Panc1 (cell line): ENCODE results near the gene COL6A1.
"Not testable (repeated sequence)": the region's sequence is repeated elsewhere in the genome, so short reads cannot be mapped to it uniquely, and the experiment has no call there.

Experiments used
- REST ChIP-seq, 2 experiments: IDR thresholded peaks; 2 replicates each; pipeline ENCODE4 v1.6.1; 2011 to 2012; ENCODE audit warnings: low read depth in 2 of 2, control low read depth in 1 of 2, low read length in 1 of 2, mild to moderate bottlenecking in 1 of 2, moderate library complexity in 1 of 2; ENCODE audit not compliant: insufficient read depth in 1 of 2
- TCF7L2 ChIP-seq: IDR thresholded peaks from 2 replicates; pipeline ENCODE4 v1.6.1; 2011; ENCODE audit warnings: mild to moderate bottlenecking, low read depth, low read length, inconsistent platforms
- TF ChIP-seq, protein P1 (sequence below): fragments of 450-650 bp; IDR thresholded peaks from 2 replicates; pipeline ENCODE4 v1.5.1; 2017; ENCODE audit warnings: mild to moderate bottlenecking

DNA sequence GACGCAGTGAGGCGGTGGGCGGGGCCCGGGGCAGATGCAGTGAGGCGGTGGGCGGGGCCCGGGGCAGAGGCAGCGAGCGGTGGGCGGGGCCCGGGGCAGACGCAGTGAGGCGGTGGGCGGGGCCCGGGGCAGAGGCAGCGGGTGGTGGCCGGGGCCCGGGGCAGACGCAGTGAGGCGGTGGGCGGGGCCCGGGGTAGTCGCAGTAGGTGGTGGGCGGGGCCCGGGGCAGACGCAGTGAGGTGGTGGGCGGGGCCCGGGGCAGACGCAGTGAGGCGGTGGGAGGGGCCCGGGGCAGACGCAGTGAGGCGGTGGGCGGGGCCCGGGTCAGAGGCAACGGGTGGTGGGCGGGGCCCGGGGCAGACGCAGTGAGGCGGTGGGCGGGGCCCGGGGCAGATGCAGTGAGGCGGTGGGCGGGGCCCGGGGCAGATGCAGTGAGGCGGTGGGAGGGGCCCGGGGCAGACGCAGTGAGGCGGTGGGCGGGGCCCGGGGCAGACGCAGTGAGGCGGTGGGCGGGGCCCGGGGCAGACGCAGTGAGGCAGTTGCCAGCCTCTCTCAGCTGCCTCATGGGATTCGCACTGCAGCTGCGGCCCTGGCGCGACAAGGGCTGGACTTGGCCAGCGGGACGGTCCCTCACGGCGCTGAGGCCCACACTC is 24.4 kb downstream of the COL6A1 start:
- TF ChIP-seq, protein P1, sequence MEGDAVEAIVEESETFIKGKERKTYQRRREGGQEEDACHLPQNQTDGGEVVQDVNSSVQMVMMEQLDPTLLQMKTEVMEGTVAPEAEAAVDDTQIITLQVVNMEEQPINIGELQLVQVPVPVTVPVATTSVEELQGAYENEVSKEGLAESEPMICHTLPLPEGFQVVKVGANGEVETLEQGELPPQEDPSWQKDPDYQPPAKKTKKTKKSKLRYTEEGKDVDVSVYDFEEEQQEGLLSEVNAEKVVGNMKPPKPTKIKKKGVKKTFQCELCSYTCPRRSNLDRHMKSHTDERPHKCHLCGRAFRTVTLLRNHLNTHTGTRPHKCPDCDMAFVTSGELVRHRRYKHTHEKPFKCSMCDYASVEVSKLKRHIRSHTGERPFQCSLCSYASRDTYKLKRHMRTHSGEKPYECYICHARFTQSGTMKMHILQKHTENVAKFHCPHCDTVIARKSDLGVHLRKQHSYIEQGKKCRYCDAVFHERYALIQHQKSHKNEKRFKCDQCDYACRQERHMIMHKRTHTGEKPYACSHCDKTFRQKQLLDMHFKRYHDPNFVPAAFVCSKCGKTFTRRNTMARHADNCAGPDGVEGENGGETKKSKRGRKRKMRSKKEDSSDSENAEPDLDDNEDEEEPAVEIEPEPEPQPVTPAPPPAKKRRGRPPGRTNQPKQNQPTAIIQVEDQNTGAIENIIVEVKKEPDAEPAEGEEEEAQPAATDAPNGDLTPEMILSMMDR, result not testable (repeated sequence)
- TF ChIP-seq TCF7L2; REST (IDR thresholded peaks at IDR 0.05; ENCODE audit: insufficient read depth in 1 of 2, low read depth in 2 of 2, low read length in 1 of 2): not testable (repeated sequence)
